Activated T-helper 1 cell treated with anti-CD3 and anti-CD28 coated beads, Interleukin-2, amount 50 U/mL, for 16 hours (primary cell): ENCODE data around the gene METTL9.

Experiments
- DNase-seq, 2 donors: peaks; one replicate each; pipeline ENCODE4 v3.0.0-alpha.2; 2020; ENCODE audit warnings: low read depth in 1 of 2, low spot score in 1 of 2

Gene METTL9

GRCh38 chr16:21703589-21704174 lies 104.3 kb downstream of the METTL9 start:
- DNase-seq = no peak

- DNase-seq = no peak
Measured at GRCh38 chr16:21704266-21704665, 104.9 kb downstream of the METTL9 start.

DNA sequence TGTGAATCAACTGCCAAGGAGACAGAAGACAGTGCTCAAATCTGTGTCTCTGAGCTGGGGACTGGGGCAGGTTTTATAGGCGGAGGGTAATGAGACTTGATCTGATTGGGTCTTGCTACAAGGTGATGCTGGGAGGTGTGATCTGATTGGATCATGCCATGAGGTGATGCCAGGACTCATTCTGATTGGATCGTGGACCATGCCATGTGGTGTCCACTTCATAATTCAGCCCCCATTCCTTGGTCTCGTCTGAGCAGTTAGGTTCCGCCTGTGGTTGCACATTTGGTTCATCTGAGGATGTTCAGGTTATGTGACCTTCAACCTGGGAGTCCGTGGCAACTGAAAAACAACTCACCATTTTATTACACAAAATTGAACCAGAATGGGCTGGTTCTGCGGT lies 105.4 kb downstream of the METTL9 start:
- no peak for DNase-seq
